Neural cell (in vitro differentiated cells): Measurements from ENCODE around the gene SGCD.

Experiments used
- RAD21 ChIP-seq: fragments of 450-650 bp; conservative IDR thresholded peaks from 2 replicates; pipeline ENCODE4 v1.6.1; 2014; ENCODE audit warnings: antibody characterized with exemption, mild to moderate bottlenecking, moderate library complexity
- SMC3 ChIP-seq: fragments of 450-650 bp; conservative IDR thresholded peaks from 2 replicates; pipeline ENCODE4 v1.6.1; 2014; ENCODE audit warnings: antibody characterized with exemption, mild to moderate bottlenecking, moderate library complexity; ENCODE audit not compliant: poor library complexity

DNA sequence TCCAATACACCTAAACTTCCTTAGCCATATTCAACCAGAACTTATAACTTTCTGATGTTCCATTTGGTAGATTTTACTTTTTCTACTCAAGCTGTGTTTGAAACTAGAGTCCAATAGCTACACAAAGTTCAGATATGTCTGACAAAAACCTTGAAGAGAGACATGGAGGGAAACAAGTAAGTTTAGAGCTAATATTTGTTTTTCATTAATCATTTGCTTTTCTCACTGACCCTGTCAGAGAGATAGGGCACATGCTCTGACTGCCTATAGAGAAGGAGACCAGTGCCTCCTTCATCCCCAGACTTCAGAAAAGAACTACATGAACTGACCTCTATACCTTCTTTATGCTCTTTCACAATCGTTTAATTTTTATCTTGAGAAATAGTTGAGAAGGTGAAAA is 366.1 kb downstream of the SGCD start:
- TF ChIP-seq SMC3, result no peak
- TF ChIP-seq RAD21, result no peak
